WTC11 (cell line): ENCODE measurements around the gene ITPRIPL1.

ENCODE experiments used
- NR1H2 ChIP-seq: sonication (generic); formaldehyde crosslinking; IDR thresholded peaks from 2 replicates; pipeline ENCODE4 v1.9.0; 2021; ENCODE audit warnings: mild to moderate bottlenecking, moderate library complexity, missing genetic modification reagents
- SP1 ChIP-seq: sonication (generic); formaldehyde crosslinking; conservative IDR thresholded peaks from 2 replicates; pipeline ENCODE4 v1.8.1; 2022; ENCODE audit warnings: missing genetic modification reagents

- TF ChIP-seq SP1 (no peak), NR1H2 (CRISPR knock-in tag) (no peak)
These were observed 20.3 kb downstream of the ITPRIPL1 start for GRCh38 chr2:96345438-96345837.
